HG02938 (cell line): ENCODE results near the gene WLS.

Experiments
- ATAC-seq: cut with Tn5 transposase; IDR thresholded peaks from one replicate; pipeline ENCODE4 v1.9.1; 2021; ENCODE audit warnings: mild to moderate bottlenecking, moderate library complexity; ENCODE audit not compliant: unreplicated experiment

WLS gene

DNA sequence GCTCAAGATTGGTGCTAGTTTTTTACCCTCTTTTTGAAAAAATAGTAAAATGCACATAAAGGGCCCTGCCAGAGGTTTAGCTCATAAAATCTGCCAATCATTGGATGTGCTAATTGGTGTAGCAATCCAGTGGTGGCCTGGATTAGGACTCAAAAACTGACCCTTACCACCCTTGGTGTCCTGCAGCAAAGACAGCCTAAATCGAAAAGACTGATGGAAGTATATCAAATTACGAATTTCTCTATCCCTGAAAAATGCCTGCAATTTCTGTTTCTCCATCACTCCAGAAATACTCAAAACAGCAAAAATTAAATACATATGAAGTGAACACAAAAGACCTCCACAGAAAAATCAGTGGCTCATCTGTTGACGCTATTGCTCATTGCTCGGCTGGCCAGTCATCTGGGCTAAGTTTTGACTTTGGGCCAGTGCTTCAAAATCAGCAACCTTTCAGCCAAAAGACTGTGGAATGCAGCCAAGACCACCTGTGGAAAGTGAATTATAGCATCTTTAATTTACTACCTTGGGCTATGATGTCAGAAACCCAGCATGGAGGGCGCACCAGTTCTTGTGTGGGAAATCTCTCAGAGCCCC, 30.0 kb downstream of the WLS start:
- ATAC-seq, result no peak

DNA sequence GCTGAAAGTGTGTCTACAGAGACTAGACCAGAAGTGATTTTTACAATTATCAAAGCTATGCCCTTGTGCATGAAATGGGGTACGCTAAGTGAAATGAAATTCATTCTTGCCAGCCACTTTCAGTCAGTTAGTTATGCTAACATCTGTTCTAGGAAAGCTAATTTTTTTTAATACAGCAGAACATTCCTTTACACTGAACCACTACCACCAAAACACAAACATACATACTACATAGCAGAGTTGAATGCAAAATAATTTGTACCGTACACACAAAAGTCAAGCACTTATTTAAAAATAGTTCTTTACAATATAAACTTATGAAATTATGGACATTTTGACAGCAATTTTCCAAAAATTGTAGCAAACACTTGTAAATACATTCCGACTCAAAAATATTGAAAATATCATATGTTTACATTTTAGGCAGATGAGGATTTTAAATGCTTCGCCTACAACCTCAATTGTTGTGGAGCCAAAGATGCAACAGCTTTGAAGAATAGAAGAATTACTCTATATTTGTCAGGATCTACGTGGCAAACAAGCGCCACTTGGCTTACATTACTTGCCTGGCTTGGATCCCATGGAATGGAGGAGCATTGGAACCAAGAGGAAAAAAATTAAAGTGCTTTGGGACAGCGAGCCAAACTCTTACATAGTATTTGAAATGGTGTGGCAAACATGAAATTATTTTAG, 30.6 kb downstream of the WLS start:
- ATAC-seq, result no peak

DNA sequence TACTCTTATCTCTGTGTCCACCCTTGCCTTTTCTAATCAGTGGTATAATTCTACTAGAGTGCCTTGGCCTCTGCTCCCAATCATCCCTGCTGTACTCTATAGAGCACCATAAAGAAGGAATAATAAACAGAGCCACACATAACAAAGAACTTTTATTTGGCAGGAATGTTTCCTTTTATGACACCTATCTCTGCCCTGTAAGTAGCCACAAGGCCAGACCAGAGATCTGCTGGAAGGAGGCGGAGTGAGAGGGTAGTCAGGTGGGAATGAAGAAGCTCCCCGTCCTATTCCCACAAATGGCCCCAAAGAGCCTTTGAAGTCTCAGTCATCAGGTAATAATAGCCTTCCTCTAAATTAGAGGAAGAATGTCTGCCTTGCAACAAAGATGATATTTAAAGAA, 32.7 kb downstream of the WLS start:
- ATAC-seq, result no peak

DNA sequence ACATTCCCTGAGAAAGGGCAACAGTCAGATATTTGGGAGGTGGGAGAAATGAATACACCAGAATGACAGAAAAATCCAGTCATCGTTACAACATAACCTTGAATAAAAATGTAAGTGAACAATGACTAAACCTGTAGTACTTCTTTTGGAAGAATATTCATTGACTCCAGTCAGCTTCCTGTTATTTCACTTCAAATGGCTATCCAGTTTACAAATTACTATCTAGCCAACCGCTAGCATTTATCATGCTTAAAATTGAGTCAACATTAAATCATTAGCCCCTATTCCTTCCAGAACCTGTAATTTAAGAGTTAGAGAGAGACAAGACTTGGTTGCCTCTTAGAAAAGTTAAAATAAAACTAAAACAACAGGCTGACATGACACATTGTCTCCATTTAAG, 33.6 kb downstream of the WLS start:
- ATAC-seq, result no peak

DNA sequence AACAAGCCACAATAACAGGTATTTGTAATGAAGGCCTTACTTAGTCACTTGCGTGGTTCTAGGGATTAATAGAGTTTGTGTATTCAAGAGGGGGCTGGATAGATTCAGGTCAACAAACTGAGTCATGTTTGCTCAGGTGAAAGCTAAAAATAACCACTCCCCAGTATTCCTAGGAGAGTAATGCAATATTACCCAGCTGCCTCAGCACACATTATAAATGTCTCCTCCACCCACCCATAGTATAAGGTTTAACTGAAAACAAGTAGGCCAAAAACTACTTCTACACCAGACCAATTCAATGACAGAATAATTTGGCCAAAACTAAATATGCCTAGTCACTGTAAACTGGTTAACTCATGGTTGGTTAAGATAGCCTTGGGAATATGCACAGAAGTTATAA, 34.4 kb downstream of the WLS start:
- no peak for ATAC-seq

DNA sequence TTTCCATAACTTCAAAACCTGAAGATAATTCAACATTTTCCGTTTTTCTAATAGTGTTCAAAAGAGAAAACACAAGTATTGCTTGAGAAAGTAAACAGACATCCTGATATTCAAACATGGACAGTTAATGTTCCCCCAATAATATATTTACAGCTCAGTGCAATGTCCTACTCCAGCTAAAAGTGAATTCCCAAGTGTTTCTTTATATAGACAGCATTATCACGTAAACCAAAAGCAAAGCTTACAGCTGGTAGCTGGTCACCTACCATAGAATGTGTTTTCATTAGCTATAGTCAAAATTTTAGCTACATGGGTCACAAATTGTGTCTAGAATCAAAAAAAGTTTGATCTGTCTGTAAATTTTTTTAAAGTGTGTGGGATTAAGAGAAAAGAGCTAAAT, 34.9 kb downstream of the WLS start:
- ATAC-seq, result no peak

DNA sequence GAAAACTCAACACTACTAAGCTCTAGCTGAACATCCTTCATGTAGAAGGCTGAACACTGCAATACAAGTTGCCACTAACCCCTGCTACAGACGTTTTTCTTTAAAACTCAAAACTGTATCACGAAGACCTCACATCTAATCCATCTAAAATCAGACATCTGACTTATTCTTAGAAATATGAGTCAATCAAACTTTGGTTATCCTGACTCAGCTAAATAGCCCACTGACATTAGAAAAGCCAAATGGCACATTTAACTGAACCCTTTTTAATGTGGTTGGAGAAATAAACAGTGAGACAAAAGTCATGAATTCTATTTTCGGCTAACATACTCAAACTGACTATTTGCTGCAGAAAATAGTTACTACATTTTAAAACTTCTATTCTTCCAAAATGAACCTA, 35.6 kb downstream of the WLS start:
- no peak for ATAC-seq

DNA sequence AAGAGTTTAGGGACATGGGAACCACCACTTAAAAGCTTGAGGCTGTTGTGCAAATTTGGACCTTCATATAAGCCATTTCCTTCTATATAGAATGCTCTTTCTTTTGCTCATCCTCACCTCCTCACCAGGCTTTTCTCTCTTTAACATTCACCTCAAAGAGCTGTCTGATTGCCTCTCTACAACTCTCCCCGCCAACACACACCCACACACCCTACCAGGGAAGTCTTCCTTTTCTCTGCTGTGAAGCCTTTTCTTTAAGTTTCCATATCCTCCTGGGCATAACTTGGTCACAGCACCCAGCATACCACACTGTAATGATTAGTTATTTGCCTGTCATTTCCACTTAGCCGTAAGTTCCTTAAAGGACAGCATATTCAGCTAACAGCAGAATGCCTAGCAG, 40.6 kb downstream of the WLS start:
- ATAC-seq, result no peak

DNA sequence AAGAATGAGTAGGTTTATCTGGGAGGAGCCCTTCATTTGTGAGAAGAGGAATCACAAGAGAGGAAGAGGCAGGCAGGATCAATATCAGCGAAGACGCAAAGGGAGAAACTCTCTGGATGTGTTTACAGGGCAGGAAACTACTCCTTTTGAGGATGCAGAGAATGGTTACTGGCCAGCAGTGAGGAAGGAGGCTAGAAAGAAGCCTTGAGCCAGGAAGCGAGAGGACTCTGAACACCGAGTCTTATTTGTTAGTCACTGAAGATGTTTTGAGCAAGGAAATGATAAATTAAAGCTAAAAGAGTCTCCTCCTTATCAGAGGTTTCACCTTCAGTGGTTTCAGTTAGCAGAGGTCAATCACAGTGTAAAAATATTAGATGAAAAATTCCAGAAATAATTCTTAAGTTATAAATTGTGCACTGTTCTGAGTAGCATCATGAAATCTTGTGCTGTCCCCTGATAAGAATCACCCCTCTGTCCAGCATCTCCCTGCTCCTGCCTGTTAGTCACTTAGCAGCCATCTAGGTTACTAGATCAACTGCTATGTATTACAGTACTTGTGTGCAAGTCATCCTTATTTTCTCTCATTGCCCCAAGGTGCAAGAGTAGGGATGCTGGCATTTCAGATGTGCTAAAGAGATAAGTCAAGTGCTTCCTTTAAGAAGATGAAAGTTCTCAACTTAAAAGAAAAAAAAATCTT, 43.5 kb downstream of the WLS start:
- ATAC-seq, result no peak

DNA sequence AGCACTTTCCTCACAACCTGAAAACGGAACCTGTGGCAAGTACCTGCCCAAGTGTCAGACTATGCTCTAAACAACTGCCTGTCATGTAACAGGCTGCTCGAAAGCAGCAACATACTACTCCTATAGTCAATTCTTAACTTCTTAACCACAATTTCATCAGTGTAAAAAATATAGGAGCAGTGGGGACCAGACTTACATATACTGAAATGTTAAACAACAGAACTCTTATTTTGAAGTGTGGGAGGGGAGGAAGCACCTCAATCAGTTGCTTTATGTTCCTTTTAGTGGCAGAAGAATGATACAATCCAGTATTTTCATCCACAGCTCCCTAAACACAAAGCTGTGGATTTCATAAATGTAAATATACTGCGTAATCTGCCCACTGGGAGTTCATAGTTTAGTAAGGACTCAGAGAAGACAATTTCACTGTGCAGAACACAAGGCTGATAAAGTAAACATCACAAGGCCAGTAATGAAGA, 44.2 kb downstream of the WLS start:
- no peak for ATAC-seq

DNA sequence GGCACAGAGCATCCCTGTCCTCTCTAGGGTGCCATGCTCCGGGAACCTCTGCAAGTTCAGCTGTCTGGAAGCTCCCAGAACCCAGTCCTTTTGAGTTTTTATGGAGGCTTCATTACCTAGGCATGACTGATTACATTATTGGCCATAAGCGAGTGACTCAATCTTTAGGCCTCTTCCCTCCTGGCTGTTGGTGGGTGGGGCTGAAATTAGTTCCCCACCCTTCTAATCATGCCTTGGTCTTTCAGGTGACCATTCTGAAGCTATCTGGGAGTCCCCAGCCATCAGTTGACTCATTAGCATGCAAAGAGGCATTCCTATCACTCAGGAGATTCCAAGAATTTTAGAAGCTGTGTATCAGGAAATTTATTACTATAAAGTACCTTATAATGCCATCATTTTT, 46.6 kb downstream of the WLS start:
- no peak for ATAC-seq

DNA sequence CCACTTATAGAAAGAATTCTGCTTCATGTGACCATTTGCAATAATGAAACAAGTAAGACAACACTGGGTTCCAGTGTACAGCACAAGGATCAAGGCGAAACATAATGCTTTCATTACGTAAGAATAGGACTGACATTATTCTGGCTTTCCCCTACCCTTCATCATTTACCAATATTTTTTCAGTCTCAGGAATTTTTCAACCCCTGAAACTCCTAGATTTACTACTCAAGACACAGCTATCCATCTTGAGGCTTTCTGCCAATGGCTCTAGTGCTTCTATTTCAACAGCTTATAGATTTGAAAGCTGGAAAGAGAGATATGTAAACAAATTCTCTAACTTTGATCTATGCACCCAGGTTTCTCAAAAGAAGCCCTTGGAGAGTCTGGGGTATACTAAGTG, 48.4 kb downstream of the WLS start:
- no peak for ATAC-seq

DNA sequence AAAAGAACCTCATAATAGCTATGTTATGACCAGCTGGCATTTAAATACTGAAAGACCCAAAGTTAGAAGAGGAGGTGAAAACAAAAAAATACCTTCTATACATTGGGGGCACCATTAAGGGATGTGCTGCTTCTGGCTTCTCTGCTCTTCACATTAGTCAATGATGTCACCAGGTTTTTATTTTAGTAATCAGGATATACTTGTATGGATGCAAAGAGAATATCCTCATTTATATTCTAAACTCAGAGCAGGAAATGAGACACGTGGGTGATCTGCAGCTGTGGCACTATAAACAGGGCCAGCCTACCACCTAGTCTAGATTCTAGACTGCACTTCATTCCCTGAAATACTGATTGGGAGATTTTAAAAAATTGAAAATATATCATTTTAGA, 51.2 kb downstream of the WLS start:
- ATAC-seq, result peak; percentile 24

DNA sequence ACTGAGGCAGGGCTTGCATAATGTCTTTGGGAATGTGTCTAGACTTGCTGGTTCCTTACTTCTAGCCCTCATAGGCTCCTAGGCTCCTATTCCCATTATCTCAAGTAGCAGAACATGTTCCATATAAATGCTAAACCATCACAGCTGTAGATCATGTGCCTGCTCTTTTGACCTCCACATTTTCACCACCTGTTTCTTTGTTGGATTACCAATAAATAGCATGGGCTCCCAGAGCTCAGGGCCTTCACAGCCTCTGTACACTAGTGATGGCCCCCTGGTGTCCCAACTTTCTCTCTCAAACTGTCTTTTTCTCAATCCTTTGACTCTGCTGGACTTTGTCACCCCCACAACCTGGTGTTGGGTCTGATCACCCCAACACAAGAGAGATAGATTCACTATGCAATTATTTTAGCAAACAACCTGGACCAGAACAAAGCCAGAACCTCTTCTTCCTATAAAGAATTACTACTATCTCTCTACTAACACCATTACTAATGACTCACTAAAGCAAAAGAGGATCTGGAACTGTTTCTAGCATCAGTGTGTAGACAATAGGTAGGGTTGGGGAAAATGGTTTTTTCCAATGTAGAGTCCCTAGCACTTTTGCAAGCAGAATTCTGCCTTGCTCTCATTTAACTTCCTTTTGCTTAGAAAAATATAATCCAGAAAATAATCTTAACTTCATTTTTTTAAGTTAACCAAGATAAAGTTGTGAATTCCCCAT, 51.7 kb downstream of the WLS start:
- peak; percentile 53 for ATAC-seq

DNA sequence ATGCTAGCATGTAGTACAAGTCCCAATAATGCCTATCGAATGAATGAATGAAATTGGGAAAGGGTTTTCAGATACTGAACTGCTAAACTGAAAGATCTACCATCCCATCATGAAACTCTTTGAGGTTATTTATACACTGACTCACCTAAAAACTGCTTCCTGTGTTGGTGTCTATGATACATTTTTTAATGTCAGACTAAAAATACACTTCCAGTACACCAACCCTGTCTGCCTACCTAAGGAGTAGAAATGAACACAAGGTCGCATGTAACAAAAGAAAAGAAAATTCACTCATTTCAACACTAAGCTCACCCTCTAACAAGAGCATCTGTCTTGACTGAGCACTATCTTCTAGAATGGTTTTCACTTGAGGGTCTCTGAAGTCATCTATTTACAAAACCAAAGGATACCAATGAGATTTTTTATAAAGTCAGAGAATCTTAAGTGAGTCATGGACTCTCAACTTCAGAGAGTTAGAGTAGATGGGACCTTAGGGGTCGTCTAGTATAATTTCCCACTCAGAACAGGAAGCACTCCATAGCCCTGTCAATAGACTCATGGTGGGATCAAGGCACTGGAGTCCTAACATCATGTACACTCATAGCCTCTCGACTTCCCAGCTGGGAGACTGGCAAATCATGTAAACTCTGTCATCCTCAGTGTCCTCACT, 53.4 kb downstream of the WLS start:
- ATAC-seq, result peak; percentile 43

DNA sequence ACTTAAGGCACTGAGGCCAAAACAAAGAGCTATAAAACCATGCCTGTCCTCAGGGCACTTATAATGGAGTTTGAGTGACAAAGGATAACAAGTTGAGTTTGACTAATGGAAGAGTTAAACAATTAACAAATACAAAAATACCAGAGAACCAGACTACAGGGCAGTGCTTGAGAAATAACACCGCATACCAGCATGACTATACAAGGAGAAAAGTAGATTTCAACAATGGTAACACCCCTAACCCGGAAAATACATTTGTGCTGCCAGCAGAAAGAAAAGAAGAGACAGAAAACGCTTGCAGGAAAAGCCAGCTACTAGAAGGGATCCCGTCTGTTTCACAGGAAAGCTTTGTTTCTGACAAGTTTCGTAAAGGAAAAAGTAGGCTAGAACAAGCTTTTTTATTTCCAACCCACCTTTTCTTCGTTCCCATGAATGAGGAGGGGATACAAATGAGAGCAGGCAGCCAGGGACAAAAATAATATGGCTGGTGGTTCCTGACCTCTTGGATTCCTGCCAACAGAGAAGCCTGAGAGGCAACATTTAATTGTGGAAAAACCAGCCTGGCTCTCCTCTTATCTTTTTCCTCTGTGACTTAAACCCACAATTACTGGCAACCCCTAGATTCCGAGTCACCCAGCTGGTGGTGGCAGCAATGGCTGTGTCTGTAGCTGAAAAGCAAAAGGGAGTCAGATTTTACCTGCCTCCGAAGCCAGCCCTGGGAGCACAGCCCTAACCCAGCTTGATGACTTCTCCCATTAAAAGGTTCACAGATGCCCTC, 56.5 kb downstream of the WLS start:
- no peak for ATAC-seq

DNA sequence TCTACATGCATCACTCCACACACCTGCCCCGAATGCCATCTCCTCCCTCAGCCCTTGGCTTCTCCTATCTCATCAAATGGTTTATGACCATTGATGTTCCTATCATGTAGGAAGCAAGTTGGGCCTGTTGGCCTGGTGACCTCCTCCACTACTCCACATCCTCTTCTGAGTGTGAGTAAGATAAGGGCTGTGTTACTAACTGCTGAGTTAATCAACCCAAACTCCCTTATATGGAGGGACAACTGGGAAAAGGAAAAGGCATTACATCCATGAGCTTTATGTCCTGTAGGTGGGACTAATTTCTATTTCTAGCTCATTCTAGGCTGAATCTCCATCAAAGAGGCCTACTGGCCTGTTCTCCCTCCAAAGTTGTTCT, 57.6 kb downstream of the WLS start:
- ATAC-seq, result no peak

DNA sequence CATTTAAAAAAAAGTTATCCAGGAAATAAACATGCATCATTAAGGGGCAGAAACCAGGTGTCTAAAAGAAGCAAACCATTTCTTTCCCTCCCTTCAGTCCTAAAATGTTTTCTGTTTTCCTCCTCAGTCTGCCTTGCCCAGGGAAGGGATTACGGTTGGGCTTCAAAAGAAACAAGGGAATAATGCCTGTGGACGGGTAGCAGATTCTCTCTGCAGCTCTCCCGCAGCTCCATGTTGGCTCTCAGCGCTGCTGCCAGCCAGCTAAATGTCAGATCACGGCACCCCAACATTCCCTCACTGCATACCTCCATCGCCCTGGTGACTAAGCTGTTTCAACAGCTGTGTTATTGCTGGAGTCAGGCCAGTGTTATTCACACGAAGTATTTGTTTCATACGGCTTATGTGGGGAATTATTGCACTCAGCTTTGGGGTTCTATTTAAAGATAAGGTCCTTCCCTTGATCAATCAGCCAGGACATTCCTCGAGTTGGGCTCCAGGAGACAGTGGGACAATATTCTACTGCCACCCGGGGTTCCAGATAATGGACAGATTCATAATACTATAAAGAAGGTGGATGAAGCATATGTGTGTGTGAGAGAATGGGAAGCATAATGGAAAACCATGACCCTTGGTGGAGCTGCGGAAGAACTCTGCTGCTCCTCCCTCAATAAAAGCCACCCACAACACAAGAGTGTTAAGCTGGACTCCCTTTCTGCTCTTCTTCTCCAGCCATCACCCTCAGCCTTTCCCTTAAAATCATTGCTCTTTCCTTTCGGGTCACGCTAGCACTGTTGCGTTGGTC, 58.2 kb downstream of the WLS start:
- no peak for ATAC-seq

DNA sequence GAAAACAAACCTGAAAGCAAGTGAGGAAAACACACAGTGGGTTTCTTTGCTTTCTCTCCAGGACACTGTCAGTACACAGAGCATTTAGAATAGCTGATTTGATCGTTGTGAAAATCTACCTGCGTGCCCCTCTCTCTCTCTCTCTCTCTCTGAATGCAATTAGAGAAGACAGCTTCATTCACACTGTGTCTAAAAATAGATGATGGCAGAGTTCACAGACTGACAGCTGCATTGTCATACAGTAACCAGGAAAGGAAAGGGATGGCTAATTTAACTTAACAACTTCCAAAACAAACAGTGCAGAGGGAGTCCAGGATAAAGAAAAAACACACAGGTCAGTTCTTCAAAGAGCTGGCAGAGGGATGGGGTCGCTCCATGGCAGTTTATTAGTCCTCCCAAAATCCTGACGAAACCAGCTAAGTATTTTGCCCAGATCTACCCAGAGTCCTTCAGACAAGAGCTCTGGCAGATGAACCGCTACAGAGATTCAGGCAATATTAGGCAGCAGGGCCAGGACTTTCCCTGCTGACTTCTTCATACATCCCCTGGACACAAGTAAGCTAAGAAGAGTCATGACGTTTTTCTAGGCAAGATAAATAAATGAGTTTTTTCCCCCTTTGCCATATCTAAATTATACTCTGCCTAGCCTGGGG, 58.9 kb downstream of the WLS start:
- ATAC-seq, result no peak
